ENCODE results near the gene MAN2B2.

Gene MAN2B2

GRCh38 chr4:6598127-6598526 lies 23.1 kb downstream of the MAN2B2 start:
- no peak for DNase-seq (ENCODE audit: low read depth)
- H3K4me3 ChIP-seq (ENCODE audit: low read length) = no peak overlapping the region
- TF ChIP-seq, protein P1, sequence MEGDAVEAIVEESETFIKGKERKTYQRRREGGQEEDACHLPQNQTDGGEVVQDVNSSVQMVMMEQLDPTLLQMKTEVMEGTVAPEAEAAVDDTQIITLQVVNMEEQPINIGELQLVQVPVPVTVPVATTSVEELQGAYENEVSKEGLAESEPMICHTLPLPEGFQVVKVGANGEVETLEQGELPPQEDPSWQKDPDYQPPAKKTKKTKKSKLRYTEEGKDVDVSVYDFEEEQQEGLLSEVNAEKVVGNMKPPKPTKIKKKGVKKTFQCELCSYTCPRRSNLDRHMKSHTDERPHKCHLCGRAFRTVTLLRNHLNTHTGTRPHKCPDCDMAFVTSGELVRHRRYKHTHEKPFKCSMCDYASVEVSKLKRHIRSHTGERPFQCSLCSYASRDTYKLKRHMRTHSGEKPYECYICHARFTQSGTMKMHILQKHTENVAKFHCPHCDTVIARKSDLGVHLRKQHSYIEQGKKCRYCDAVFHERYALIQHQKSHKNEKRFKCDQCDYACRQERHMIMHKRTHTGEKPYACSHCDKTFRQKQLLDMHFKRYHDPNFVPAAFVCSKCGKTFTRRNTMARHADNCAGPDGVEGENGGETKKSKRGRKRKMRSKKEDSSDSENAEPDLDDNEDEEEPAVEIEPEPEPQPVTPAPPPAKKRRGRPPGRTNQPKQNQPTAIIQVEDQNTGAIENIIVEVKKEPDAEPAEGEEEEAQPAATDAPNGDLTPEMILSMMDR (IDR thresholded peaks at IDR 0.05; ENCODE audit: insufficient read depth, low read depth, low read length, missing control alignments) = no peak

- TF ChIP-seq, protein P1 (IDR thresholded peaks at IDR 0.05; ENCODE audit: insufficient read depth, low read depth, low read length, missing control alignments) = no peak
- DNase-seq (ENCODE audit: low read depth) = no peak
- H3K4me3 ChIP-seq (ENCODE audit: low read length) = no peak overlapping the region
Observed at GRCh38 chr4:6598641-6599040, 23.7 kb downstream of the MAN2B2 start.

GRCh38 chr4:6601661-6602250 lies 26.8 kb downstream of the MAN2B2 start:
- H3K4me3 ChIP-seq (ENCODE audit: low read length) = no peak overlapping the region
- TF ChIP-seq, protein P1 (IDR thresholded peaks at IDR 0.05; ENCODE audit: insufficient read depth, low read depth, low read length, missing control alignments) = no peak
- no peak for DNase-seq (ENCODE audit: low read depth)

GRCh38 chr4:6602289-6602688 lies 27.3 kb downstream of the MAN2B2 start:
- TF ChIP-seq, protein P1 (IDR thresholded peaks at IDR 0.05; ENCODE audit: insufficient read depth, low read depth, low read length, missing control alignments) = no peak
- no peak for DNase-seq (ENCODE audit: low read depth)
- no peak overlapping the region for H3K4me3 ChIP-seq (ENCODE audit: low read length)

GRCh38 chr4:6603128-6603527 lies 28.1 kb downstream of the MAN2B2 start:
- H3K4me3 ChIP-seq (ENCODE audit: low read length) = no peak overlapping the region
- TF ChIP-seq, protein P1 (IDR thresholded peaks at IDR 0.05; ENCODE audit: insufficient read depth, low read depth, low read length, missing control alignments) = no peak
- DNase-seq (ENCODE audit: low read depth) = no peak

DNA sequence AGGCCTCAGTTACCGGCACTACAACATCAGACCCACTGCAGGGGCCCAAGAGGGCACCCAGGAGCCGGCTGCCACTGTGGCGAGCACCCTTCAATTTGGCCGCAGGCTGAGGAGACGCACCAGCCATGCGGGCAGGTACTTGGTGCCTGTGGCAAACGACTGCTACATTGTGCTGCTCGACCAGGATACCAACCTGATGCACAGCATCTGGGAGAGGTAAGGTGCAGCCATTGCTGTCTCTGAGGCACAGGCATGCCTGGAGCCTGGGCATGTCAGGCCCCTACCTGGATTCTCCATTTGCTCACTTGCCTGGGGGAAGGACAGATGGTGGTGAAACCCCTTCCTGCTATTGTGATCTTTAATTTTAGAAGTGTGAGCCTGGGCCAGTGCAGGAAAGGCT lies 30.1 kb downstream of the MAN2B2 start:
- DNase-seq (ENCODE audit: low read depth) = no peak

GRCh38 chr4:6605605-6606004 lies 30.6 kb downstream of the MAN2B2 start:
- no peak overlapping the region for H3K4me3 ChIP-seq (ENCODE audit: low read length)
- DNase-seq (ENCODE audit: low read depth) = no peak
- TF ChIP-seq, protein P1 (IDR thresholded peaks at IDR 0.05; ENCODE audit: insufficient read depth, low read depth, low read length, missing control alignments) = no peak

More for the DNA sequence above, 30.1 kb downstream of the MAN2B2 start:
- TF ChIP-seq, protein P1 (IDR thresholded peaks at IDR 0.05; ENCODE audit: insufficient read depth, low read depth, low read length, missing control alignments) = no peak
- no peak overlapping the region for H3K4me3 ChIP-seq (ENCODE audit: low read length)
